Stimulated activated CD8-positive, alpha-beta memory T cell treated with anti-CD3 and anti-CD28 coated beads, Interleukin-12 subunit alpha, Interleukin-12 subunit beta, amount 100 ng/mL, for 24 hours (primary cell): Measurements from ENCODE around the gene KRT2.

Experiments
- DNase-seq: peaks from one replicate; pipeline ENCODE4 v3.0.0-alpha.2; 2020; ENCODE audit errors: extremely low read depth

The KRT2 gene

GRCh38 chr12:52651726-52652261, at the start of gene KRT2:
KRT2 (minus strand) TSS chr12:52652211; CDS start chr12:52652142, 69 bp downstream.
- no peak for DNase-seq

- no peak for DNase-seq
These were observed 49.3 kb upstream of the KRT2 start for GRCh38 chr12:52701281-52701680.

GRCh38 chr12:52699960-52700359, 47.9 kb upstream of the KRT2 start:
- no peak for DNase-seq

GRCh38 chr12:52699373-52699772, 47.4 kb upstream of the KRT2 start:
- DNase-seq = no peak

- DNase-seq = no peak
These were observed 46.8 kb upstream of the KRT2 start for GRCh38 chr12:52698651-52699340.

GRCh38 chr12:52697058-52697582, 45.1 kb upstream of the KRT2 start:
- no peak for DNase-seq

- no peak for DNase-seq
These were observed 44.6 kb upstream of the KRT2 start for GRCh38 chr12:52696588-52696987.

GRCh38 chr12:52695039-52695438, 43.0 kb upstream of the KRT2 start:
- DNase-seq = no peak

- DNase-seq = no peak
These were observed 42.1 kb upstream of the KRT2 start for GRCh38 chr12:52694151-52694550.

GRCh38 chr12:52693261-52693660, 41.2 kb upstream of the KRT2 start:
- DNase-seq = no peak

GRCh38 chr12:52692254-52692653, 40.2 kb upstream of the KRT2 start:
- no peak for DNase-seq

- no peak for DNase-seq
These were observed 39.8 kb upstream of the KRT2 start for GRCh38 chr12:52691841-52692150.

GRCh38 chr12:52691076-52691840, 39.2 kb upstream of the KRT2 start:
- DNase-seq = peak; percentile 20

- DNase-seq = no peak
These were observed 38.5 kb upstream of the KRT2 start for GRCh38 chr12:52690351-52691075.

- no peak for DNase-seq
These were observed 37.9 kb upstream of the KRT2 start for GRCh38 chr12:52689936-52690335.

- DNase-seq = no peak
These were observed 37.2 kb upstream of the KRT2 start for GRCh38 chr12:52689239-52689638.

- DNase-seq = no peak
These were observed 36.5 kb upstream of the KRT2 start for GRCh38 chr12:52688481-52688880.

GRCh38 chr12:52687497-52688385, 35.7 kb upstream of the KRT2 start:
- no peak for DNase-seq

GRCh38 chr12:52686756-52687487, 34.9 kb upstream of the KRT2 start:
- no peak for DNase-seq

GRCh38 chr12:52686063-52686462, 34.1 kb upstream of the KRT2 start:
- DNase-seq = no peak
